Naive B cell (primary cell): ENCODE results near the gene LRFN2. TPM values are rescaled to one million over a fixed set of nuclear protein-coding genes. Genes with fewer than 3 reads are reported as not detected.

Source experiments
- ATAC-seq, 2 donors: fragments of 150-1000 bp; cut with Tn5 transposase; 2 replicates each; pipeline ENCODE4 v1.10.0; 2021; ENCODE audit warnings: low read depth in 2 of 2, mild to moderate bottlenecking in 2 of 2, moderate library complexity in 2 of 2
- DNase-seq: peaks from one replicate; pipeline ENCODE4 v3.0.0; 2022
- H3K27ac Mint-ChIP-seq, 6 donors: one replicate each; pipeline ENCODE4 v1.8.0; 2020 to 2022; ENCODE audit warnings: mild to moderate bottlenecking in 6 of 6, mixed read lengths in 6 of 6, moderate library complexity in 5 of 6, inconsistent platforms in 2 of 6
- H3K27me3 Mint-ChIP-seq, 3 donors: one replicate each; pipeline ENCODE4 v1.8.0; 2021 to 2022; ENCODE audit warnings: mixed read lengths in 3 of 3, mild to moderate bottlenecking in 1 of 3
- H3K36me3 Mint-ChIP-seq, 2 donors: one replicate each; pipeline ENCODE4 v1.8.0; 2020 to 2022; ENCODE audit warnings: mixed read lengths in 2 of 2, inconsistent platforms in 1 of 2, mild to moderate bottlenecking in 1 of 2
- H3K4me1 Mint-ChIP-seq, 3 donors: one replicate each; pipeline ENCODE4 v1.8.0; 2020 to 2022; ENCODE audit warnings: mixed read lengths in 3 of 3, inconsistent platforms in 1 of 3, mild to moderate bottlenecking in 1 of 3, moderate library complexity in 1 of 3
- H3K4me3 Mint-ChIP-seq, 8 donors: one replicate each; pipeline ENCODE4 v1.8.0; 2020 to 2022; ENCODE audit warnings: mild to moderate bottlenecking in 8 of 8, mixed read lengths in 8 of 8, moderate library complexity in 8 of 8, inconsistent platforms in 2 of 8
- H3K9me3 Mint-ChIP-seq, 7 donors: one replicate each; pipeline ENCODE4 v1.8.0; 2020 to 2022; ENCODE audit warnings: mixed read lengths in 7 of 7, mild to moderate bottlenecking in 5 of 7, inconsistent platforms in 2 of 7, moderate library complexity in 1 of 7
- polyA plus RNA-seq, 6 donors: library from polyadenylated mRNA; unstranded; fragments of 300-500 nt; fragmentation: Illumina TruSeq; gene quantifications; one replicate each; pipeline ENCODE4 v1.2.3, GENCODE V29; 2021; ENCODE audit warnings: low read depth in 6 of 6

LRFN2 gene
- polyA plus RNA-seq, 6 donors from 2014 or later, result not detected

DNA sequence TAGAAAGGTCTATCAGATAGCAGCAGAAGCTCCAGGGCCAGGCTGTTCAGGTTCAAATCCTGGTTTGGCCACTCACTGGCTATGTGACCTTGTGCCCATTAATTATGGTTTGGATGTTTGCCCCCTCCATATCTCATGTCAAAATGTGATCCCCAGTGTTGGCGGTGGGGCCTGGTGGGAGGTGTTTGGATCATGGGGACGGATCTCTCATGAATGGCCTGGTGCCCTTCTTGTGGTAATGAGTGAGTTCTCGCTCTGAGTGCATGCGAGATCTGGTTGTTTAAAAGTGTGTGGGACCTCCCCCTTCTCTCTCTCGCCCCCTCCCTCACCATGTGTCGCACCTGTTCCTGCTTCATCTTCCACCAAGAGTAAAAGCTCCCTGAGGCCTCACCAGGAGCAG, 240.9 kb downstream of the LRFN2 start:
- H3K4me3 Mint-ChIP-seq, result no peak overlapping the region
- peaks cover 0 to 2% (median 0%) of the 10 kb centered on the region in 7 donors for H3K9me3 Mint-ChIP-seq
- no peaks in the 10 kb centered on the region for H3K4me1 Mint-ChIP-seq
- DNase-seq (no peak), ATAC-seq (no peak)
- H3K36me3 Mint-ChIP-seq, result no peaks in the 10 kb centered on the region
- H3K27me3 Mint-ChIP-seq, result peaks cover 4 to 7% (median 6%) of the 10 kb centered on the region in 3 donors
- H3K27ac Mint-ChIP-seq, result no peak overlapping the region

DNA sequence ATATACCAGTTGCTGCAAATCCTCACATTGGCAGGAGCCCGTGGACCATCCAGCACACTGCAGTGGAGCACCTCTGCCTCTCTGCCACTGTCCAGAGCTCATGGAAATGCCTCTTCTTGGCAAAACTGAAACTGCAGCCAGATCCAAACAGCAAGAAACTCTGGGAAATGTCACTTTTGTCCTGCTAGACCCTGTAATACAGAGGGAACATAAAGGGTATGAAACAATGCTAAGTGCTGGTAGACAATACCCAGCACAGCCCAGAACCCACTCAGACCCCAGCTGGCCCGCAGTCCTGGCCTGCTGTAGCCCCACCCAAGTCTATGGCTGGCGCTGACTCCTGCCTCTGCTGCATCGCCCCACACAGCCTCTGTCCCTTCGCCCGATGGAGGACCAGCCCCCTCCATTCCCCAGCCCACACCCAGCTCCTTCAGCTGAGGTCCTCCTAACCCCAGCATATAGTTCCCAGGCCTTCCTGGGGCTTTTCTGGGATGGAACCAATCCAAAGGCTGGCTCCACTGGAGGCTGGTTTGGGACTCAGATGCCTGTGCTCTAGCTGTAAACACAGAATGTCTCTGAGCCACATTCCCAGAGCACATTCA, 242.5 kb downstream of the LRFN2 start:
- H3K27me3 Mint-ChIP-seq, result peaks cover 4 to 7% (median 6%) of the 10 kb centered on the region in 3 donors
- H3K4me1 Mint-ChIP-seq, result no peaks in the 10 kb centered on the region
- H3K9me3 Mint-ChIP-seq, result peaks cover 0 to 2% (median 0%) of the 10 kb centered on the region in 7 donors
- no peak for DNase-seq
- H3K36me3 Mint-ChIP-seq, result no peaks in the 10 kb centered on the region
- no peak for ATAC-seq
- H3K4me3 Mint-ChIP-seq, result no peak overlapping the region
- peak overlapping the region in 2 of 6 donors; percentile 50 to 59 for H3K27ac Mint-ChIP-seq

DNA sequence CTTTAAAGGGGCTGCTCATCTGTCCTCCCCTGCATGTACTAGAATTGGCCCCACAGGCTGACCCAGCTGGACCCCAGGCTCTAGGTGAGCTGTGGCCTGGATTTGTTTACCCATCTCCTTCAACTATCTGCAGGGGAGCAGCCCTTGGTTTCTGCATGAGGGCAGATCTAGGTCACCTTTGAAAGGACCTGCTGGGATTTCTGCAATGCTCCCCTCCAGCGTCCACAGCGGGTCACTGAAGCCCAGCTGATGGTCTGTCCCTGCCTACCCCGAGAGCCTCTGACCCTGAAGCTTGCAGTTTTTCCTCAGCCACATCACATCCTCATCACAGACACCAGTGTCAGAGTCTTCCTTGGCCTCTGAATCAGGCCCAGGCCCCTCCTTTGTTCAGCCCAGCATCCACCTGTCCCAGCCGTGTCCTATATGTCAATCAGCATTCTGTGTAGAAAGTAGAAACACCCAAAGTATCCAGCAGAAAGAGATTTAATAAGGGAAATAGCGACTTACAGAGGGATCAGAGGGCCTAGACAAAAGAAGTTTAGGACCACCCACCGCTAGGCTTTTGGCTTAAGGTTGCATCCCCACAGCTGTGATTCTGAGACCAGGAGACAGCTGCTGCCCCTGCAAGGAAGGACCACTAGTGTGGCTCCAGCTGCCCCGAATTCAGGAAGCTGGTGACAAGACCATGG, 243.1 kb downstream of the LRFN2 start:
- Mint-ChIP-seq H3K4me1 (no peaks in the 10 kb centered on the region), H3K27me3 (peaks cover 5 to 10% (median 9%) of the 10 kb centered on the region in 3 donors), H3K36me3 (no peaks in the 10 kb centered on the region), H3K9me3 (peaks cover 0 to 2% (median 0%) of the 10 kb centered on the region in 7 donors), H3K4me3 (no peak overlapping the region), H3K27ac (peak overlapping the region in 1 of 6 donors; percentile 32)
- DNase-seq (no peak), ATAC-seq (no peak)

DNA sequence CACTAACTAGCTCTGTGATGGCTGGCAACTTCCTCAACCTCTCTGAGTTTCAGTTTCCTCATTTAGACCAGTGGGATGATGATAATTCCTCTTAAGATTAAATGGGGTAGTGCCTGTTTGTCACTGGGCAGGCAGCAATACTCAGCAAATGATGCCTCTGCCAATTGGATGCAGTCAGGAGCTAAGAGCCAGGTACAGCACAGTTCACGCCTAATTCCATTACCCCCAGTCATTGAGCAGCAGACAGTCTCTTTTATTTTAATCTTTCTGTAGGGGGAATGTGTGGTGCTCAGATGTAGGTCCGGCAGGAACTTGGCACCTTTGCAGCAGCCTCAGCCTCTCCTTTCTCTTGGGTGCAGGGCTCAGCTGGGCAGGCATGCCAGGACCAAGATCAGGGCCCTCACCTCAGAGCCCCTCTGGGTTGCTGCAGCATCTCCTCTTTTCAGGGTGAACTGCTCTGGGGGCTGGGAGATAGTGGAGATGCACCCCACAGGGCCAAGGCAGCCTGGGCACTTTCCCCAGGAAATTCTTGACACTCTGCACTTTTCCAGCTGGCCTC, 243.8 kb downstream of the LRFN2 start:
- no peak for DNase-seq
- Mint-ChIP-seq H3K4me1 (no peaks in the 10 kb centered on the region), H3K4me3 (no peak overlapping the region), H3K27ac (no peak overlapping the region), H3K9me3 (peaks cover 0 to 2% (median 0%) of the 10 kb centered on the region in 7 donors), H3K36me3 (no peaks in the 10 kb centered on the region), H3K27me3 (peaks cover 10 to 15% (median 11%) of the 10 kb centered on the region in 3 donors)
- ATAC-seq, result no peak

DNA sequence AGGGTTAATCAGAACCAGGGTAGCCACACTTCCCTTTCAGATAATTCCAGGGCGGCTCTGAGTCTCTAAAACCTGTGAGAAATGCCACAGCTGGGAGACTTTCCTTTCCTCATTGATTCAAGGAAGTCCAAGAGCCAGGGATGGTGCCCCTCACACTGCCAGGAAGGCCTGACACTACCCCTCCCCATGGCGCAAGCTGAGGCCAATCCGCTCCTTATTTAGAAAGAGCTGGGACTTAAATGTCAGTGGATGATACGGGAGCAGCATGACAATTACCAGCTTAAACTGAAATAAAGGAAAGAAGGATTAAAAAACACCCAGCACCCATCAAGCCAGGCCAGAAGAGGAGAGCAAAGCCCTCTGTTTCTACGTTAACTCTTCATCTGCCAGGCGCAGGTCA, 244.4 kb downstream of the LRFN2 start:
- Mint-ChIP-seq H3K27ac (no peak overlapping the region), H3K27me3 (peaks cover 10 to 22% (median 18%) of the 10 kb centered on the region in 3 donors), H3K36me3 (no peaks in the 10 kb centered on the region), H3K4me3 (no peak overlapping the region), H3K9me3 (peaks cover 0 to 2% (median 0%) of the 10 kb centered on the region in 7 donors), H3K4me1 (no peaks in the 10 kb centered on the region)
- no peak for ATAC-seq
- DNase-seq, result no peak

DNA sequence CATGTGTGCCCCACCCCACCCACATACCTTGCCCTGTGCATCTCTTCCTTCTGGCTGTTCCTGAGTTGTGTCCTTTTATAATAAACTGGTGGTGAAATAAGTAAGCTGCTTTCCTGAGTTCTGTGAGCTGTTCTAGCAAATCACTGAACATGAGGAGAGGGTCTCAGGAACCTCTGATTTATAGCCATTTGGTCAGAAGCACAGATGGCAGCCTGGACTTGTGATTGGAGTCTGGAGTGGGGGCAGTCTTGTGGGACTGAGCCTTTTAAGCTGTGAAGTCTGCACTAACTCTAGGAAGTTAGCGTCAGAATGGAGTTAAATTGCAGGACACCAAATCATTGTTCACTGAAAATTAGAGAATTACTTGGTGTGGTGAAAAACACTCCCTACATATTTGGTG, 245.4 kb downstream of the LRFN2 start:
- no peaks in the 10 kb centered on the region for H3K36me3 Mint-ChIP-seq
- ATAC-seq (no peak), DNase-seq (no peak)
- no peaks in the 10 kb centered on the region for H3K9me3 Mint-ChIP-seq
- H3K27ac Mint-ChIP-seq, result peak overlapping the region in 1 of 6 donors; percentile 29
- no peaks in the 10 kb centered on the region for H3K4me1 Mint-ChIP-seq
- no peak overlapping the region for H3K4me3 Mint-ChIP-seq
- peaks cover 7 to 23% (median 19%) of the 10 kb centered on the region in 3 donors for H3K27me3 Mint-ChIP-seq
